Subcutaneous adipose tissue (tissue), 4 donors: ENCODE measurements around the gene LTBP1. TPM values are rescaled to one million over a fixed set of nuclear protein-coding genes. Genes with fewer than 3 reads are reported as not detected.

Experiments
- total RNA-seq, 4 donors: library from RNA; depleted of rRNA; stranded (reverse); fragments of >200 nt; gene quantifications; one replicate each; pipeline ENCODE4 v1.1.0, GENCODE V29; 2016
- TF ChIP-seq, protein P1 (sequence below): fragments of 450-650 bp; IDR thresholded peaks from one replicate; pipeline ENCODE4 v1.5.1; 2016; ENCODE audit warnings: low read depth, mild to moderate bottlenecking, control low read depth, antibody characterized with exemption, moderate library complexity

The LTBP1 gene
- total RNA-seq, 4 donors from 2014 or later: 11.0 to 15.5 (median 12.7) TPM

- TF ChIP-seq, protein P1, sequence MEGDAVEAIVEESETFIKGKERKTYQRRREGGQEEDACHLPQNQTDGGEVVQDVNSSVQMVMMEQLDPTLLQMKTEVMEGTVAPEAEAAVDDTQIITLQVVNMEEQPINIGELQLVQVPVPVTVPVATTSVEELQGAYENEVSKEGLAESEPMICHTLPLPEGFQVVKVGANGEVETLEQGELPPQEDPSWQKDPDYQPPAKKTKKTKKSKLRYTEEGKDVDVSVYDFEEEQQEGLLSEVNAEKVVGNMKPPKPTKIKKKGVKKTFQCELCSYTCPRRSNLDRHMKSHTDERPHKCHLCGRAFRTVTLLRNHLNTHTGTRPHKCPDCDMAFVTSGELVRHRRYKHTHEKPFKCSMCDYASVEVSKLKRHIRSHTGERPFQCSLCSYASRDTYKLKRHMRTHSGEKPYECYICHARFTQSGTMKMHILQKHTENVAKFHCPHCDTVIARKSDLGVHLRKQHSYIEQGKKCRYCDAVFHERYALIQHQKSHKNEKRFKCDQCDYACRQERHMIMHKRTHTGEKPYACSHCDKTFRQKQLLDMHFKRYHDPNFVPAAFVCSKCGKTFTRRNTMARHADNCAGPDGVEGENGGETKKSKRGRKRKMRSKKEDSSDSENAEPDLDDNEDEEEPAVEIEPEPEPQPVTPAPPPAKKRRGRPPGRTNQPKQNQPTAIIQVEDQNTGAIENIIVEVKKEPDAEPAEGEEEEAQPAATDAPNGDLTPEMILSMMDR: no peak
Measured at GRCh38 chr2:33104726-33105125, 158.0 kb downstream of the LTBP1 start.

DNA sequence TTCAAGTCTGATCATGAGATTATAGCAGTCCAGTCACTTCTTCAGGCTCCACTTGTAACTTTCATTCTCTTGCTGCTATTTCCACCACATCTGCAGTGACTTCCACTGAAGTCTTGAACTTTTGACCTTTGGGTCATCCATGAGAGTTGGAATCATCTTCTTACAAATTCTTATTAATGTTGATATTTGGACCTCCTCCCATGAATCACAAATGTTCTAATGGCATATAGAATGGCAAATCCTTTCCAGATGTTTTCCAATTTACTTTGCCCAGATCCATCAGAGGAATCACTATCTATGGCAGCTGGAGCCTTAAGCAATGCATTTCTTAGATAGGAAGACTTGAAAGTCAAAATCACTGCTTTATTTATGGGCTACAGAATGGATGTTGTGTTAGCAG lies 159.4 kb downstream of the LTBP1 start:
- TF ChIP-seq, protein P1: no peak

GRCh38 chr2:33107690-33108482 lies 161.1 kb downstream of the LTBP1 start:
- TF ChIP-seq, protein P1: no peak

DNA sequence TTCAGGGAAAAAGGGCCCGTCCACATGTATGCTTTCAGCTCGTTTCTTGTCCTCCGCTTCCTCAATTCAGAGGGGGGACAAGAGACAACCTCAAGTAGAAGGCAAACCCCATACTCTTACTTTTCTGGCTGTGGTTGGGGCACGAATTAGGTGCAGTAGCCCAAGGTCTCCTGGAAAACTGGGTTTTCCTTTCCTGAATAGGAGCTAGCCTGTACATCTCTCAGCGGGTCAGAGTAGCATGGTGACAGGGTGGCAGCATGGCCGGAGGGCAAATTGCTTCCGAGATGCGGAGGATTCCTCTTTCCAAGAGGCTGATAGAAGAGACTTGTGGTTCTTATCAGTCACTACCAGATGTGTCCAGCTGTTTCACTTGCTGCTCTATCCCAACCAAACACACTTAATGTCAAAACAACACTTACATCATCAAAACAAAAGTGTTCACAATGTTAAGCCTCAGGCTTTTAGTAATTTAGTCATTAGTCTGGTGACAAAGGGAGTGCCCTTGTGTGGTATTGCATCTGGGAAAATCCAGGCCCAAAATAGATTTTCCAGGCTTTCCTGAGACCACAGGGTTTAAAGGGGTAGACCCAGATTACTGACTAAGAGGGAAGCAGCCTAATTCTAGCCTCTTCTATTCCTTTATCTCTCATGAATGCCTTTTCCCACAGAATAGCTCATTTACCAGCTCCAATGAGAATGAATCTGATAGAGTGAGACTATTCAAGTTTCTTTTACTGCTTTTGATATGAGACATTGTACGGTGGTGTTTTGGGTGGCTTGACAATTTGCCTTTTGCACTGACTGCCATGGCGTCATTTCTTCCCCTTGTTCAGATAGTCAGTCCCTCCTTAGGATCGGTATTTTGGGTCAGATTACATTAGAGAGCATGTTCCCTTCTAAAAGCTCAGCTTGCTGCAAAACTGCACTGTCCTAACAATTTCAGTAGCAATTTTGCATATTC lies 162.0 kb downstream of the LTBP1 start:
- TF ChIP-seq, protein P1: no peak

DNA sequence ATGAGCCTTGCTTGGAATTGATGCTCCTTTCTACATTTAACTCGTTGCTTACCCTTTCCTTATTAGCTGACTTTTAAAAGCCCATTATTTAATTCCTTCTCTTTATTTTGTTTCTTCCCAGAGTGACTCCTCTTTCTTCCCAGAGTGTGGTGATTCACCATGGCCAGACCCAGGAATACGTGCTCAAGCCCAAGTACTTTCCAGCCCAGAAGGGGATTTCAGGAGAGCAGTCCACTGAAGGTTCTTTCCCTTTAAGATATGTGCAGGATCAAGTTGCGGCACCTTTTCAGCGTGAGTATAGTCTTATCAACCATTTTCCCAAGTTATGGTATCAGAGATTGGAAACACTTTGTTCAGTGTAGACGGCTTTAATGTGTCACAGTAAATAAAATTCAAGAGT lies 163.7 kb downstream of the LTBP1 start:
- TF ChIP-seq, protein P1: no peak

GRCh38 chr2:33111002-33111446 lies 164.3 kb downstream of the LTBP1 start:
- TF ChIP-seq, protein P1: no peak

- TF ChIP-seq, protein P1: no peak
Measured at GRCh38 chr2:33115196-33115595, 168.4 kb downstream of the LTBP1 start.
